Measurements from ENCODE around the gene ZRANB3.

- TF ChIP-seq EP300 (IDR thresholded peaks at IDR 0.05) (no peak), POLR2AphosphoS5 (IDR thresholded peaks at IDR 0.05) (no peak), CTCF (IDR thresholded peaks at IDR 0.05) (no peak), POLR2A (IDR thresholded peaks at IDR 0.05) (no peak)
Observed at GRCh38 chr2:135285391-135285790, 245.6 kb downstream of the ZRANB3 start.

Data from suprapubic skin (tissue), 4 donors.